Breast epithelium (tissue), 3 donors: ENCODE results near the gene CNTNAP2.

ENCODE experiments used
- CTCF ChIP-seq, 3 donors: fragments of 450-650 bp; IDR thresholded peaks; one replicate each; pipeline ENCODE4 v1.5.1; 2016 to 2017; ENCODE audit warnings: antibody characterized with exemption in 3 of 3, mild to moderate bottlenecking in 3 of 3, moderate library complexity in 3 of 3
- POLR2AphosphoS5 ChIP-seq, 3 donors: sonication (generic); formaldehyde crosslinking; IDR thresholded peaks; one replicate each; pipeline ENCODE4 v1.6.1; 2017; ENCODE audit warnings: antibody characterized with exemption in 3 of 3

GRCh38 chr7:148270576-148270975 lies 2154.0 kb downstream of the CNTNAP2 start:
- TF ChIP-seq CTCF (IDR thresholded peaks at IDR 0.05): no peak
- TF ChIP-seq POLR2AphosphoS5 (IDR thresholded peaks at IDR 0.05): no peak
